ENCODE results near the gene KIAA1671. TPM values are rescaled to one million over a fixed set of nuclear protein-coding genes. Genes with fewer than 3 reads are reported as not detected.

Gene KIAA1671
- total and polyA plus RNA-seq, 9 of the 15 experiments (the other 6 are each of a cell fraction or from before 2014, with no cell fraction given), result under 0.01 to 0.11 (median 0.02) TPM; not detected in 5

- WGBS (ENCODE audit: insufficient coverage, low coverage, missing lambda C conversion rate), result 0% methylated on average over 3 of the region's 3 CpGs
- peak; percentile 60; the same call in 2 of the 3 replicates for ATAC-seq
- peak; percentile 95 for TF ChIP-seq ZKSCAN1 (IDR thresholded peaks at IDR 0.05; ENCODE audit: low read depth, low read length)
- 0 out of 2 replicates have a peak, but pooled peaks have one; percentile 16 for TF ChIP-seq SMC3 (conservative IDR thresholded peaks at IDR 0.05; ENCODE audit: insufficient read depth, low read depth, low read length)
- TF ChIP-seq ZNF384 (IDR thresholded peaks at IDR 0.05; ENCODE audit: low read depth, low read length), result peak; percentile 88
- TF ChIP-seq, protein P1, sequence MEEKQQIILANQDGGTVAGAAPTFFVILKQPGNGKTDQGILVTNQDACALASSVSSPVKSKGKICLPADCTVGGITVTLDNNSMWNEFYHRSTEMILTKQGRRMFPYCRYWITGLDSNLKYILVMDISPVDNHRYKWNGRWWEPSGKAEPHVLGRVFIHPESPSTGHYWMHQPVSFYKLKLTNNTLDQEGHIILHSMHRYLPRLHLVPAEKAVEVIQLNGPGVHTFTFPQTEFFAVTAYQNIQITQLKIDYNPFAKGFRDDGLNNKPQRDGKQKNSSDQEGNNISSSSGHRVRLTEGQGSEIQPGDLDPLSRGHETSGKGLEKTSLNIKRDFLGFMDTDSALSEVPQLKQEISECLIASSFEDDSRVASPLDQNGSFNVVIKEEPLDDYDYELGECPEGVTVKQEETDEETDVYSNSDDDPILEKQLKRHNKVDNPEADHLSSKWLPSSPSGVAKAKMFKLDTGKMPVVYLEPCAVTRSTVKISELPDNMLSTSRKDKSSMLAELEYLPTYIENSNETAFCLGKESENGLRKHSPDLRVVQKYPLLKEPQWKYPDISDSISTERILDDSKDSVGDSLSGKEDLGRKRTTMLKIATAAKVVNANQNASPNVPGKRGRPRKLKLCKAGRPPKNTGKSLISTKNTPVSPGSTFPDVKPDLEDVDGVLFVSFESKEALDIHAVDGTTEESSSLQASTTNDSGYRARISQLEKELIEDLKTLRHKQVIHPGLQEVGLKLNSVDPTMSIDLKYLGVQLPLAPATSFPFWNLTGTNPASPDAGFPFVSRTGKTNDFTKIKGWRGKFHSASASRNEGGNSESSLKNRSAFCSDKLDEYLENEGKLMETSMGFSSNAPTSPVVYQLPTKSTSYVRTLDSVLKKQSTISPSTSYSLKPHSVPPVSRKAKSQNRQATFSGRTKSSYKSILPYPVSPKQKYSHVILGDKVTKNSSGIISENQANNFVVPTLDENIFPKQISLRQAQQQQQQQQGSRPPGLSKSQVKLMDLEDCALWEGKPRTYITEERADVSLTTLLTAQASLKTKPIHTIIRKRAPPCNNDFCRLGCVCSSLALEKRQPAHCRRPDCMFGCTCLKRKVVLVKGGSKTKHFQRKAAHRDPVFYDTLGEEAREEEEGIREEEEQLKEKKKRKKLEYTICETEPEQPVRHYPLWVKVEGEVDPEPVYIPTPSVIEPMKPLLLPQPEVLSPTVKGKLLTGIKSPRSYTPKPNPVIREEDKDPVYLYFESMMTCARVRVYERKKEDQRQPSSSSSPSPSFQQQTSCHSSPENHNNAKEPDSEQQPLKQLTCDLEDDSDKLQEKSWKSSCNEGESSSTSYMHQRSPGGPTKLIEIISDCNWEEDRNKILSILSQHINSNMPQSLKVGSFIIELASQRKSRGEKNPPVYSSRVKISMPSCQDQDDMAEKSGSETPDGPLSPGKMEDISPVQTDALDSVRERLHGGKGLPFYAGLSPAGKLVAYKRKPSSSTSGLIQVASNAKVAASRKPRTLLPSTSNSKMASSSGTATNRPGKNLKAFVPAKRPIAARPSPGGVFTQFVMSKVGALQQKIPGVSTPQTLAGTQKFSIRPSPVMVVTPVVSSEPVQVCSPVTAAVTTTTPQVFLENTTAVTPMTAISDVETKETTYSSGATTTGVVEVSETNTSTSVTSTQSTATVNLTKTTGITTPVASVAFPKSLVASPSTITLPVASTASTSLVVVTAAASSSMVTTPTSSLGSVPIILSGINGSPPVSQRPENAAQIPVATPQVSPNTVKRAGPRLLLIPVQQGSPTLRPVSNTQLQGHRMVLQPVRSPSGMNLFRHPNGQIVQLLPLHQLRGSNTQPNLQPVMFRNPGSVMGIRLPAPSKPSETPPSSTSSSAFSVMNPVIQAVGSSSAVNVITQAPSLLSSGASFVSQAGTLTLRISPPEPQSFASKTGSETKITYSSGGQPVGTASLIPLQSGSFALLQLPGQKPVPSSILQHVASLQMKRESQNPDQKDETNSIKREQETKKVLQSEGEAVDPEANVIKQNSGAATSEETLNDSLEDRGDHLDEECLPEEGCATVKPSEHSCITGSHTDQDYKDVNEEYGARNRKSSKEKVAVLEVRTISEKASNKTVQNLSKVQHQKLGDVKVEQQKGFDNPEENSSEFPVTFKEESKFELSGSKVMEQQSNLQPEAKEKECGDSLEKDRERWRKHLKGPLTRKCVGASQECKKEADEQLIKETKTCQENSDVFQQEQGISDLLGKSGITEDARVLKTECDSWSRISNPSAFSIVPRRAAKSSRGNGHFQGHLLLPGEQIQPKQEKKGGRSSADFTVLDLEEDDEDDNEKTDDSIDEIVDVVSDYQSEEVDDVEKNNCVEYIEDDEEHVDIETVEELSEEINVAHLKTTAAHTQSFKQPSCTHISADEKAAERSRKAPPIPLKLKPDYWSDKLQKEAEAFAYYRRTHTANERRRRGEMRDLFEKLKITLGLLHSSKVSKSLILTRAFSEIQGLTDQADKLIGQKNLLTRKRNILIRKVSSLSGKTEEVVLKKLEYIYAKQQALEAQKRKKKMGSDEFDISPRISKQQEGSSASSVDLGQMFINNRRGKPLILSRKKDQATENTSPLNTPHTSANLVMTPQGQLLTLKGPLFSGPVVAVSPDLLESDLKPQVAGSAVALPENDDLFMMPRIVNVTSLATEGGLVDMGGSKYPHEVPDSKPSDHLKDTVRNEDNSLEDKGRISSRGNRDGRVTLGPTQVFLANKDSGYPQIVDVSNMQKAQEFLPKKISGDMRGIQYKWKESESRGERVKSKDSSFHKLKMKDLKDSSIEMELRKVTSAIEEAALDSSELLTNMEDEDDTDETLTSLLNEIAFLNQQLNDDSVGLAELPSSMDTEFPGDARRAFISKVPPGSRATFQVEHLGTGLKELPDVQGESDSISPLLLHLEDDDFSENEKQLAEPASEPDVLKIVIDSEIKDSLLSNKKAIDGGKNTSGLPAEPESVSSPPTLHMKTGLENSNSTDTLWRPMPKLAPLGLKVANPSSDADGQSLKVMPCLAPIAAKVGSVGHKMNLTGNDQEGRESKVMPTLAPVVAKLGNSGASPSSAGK (IDR thresholded peaks at IDR 0.05), result peak; percentile 32; the same call in 1 of the 2 replicates
- TF ChIP-seq BHLHE40 (IDR thresholded peaks at IDR 0.05; ENCODE audit: low read length), result peak; percentile 81
- TF ChIP-seq L3MBTL2 (IDR thresholded peaks at IDR 0.05), result peak; percentile 73
- TF ChIP-seq NR3C1 (CRISPR knock-in tag; IDR thresholded peaks at IDR 0.05), result no peak
- no peak for TF ChIP-seq ZBTB7A (IDR thresholded peaks at IDR 0.05; ENCODE audit: borderline replicate concordance, control insufficient read depth, low read depth, low read length)
- no peak for TF ChIP-seq POLR2A (conservative IDR thresholded peaks at IDR 0.05)
- no peak for TF ChIP-seq MAX (CRISPR knock-in tag; IDR thresholded peaks at IDR 0.05)
These were observed 128.9 kb downstream of the KIAA1671 start for GRCh38 chr22:25081409-25081824.

More at GRCh38 chr22:25081409-25081824, 128.9 kb downstream of the KIAA1671 start:
- Histone ChIP-seq H2AFZ (ENCODE audit: low read depth, low read length) (no peak overlapping the region), H3K79me2 (ENCODE audit: control insufficient read depth, insufficient read depth, low read length) (no peaks in the 10 kb centered on the region), H3K9me1 (ENCODE audit: control insufficient read depth, insufficient read depth, low read length) (no peaks in the 10 kb centered on the region), H3K27ac (ENCODE audit: extremely low read depth, low read depth, low read length) (no peak overlapping the region), H3K4me3 (no peak overlapping the region), H4K20me1 (replicated peaks; ENCODE audit: control insufficient read depth, insufficient read depth, low read length) (no peaks in the 10 kb centered on the region), H3K9me3 (replicated peaks; ENCODE audit: control insufficient read depth, insufficient read depth, low read depth, low read length) (no peaks in the 10 kb centered on the region), H3K36me3 (ENCODE audit: control insufficient read depth, insufficient read depth, low read length) (no peaks in the 10 kb centered on the region), H3K4me2 (ENCODE audit: insufficient read depth, low read length) (no peak overlapping the region), H3K9ac (ENCODE audit: insufficient read depth in 1 of 2, low read depth in 2 of 2, low read length in 2 of 2) (no peak overlapping the region), H3K27me3 (ENCODE audit: control insufficient read depth in 2 of 2, insufficient read depth in 2 of 2, low read length in 2 of 2) (no peaks in the 10 kb centered on the region; a peak in 1 of 5 replicates), H3K4me1 (replicated peaks in 1 of 2; ENCODE audit: control insufficient read depth in 2 of 2, insufficient read depth in 2 of 2, low read length in 2 of 2) (no peaks in the 10 kb centered on the region)
- in situ Hi-C loops (cut with MboI), result no loop called here
- intact Hi-C loops (cut with micrococcal nuclease), result loop anchor here (5.0 kb wide), 1 partner anchor 86 kb away; no protein-coding TSS in a partner anchor
- BruUV-seq (replicated peaks), result no TSS peak
- CTCF ChIA-PET (ENCODE audit: low intra/inter-chr PET ratio), result no interaction called here
- FAIRE-seq, result no peak
- peak; percentile 33 to 50 (median 42) for DNase-seq (ENCODE audit: extremely low read depth in 1 of 4, low spot score in 3 of 4)
- POLR2A ChIA-PET, result interaction anchor here (1.3 kb wide), 1 partner anchor 10 kb away, joined by 3 read pairs; no protein-coding TSS in a partner anchor
